OCI-LY1 (cell line): ENCODE results near the gene BAIAP2L2.

ENCODE experiments used
- CTCF ChIP-seq: fragments of 200-600 bp; sonication (generic), shearing (Covaris generic); IDR thresholded peaks from 2 replicates; pipeline ENCODE4 v1.5.1; 2017; ENCODE audit warnings: mild to moderate bottlenecking, antibody characterized with exemption, low read length, moderate library complexity, mixed read lengths
- EZH2 ChIP-seq: fragments of 200-600 bp; sonication (generic), shearing (Covaris generic); IDR thresholded peaks from 2 replicates; pipeline ENCODE4 v1.8.0; 2017; ENCODE audit warnings: borderline replicate concordance, mixed run types, mild to moderate bottlenecking, antibody characterized with exemption, low read length, moderate library complexity, mixed read lengths

GRCh38 chr22:38115423-38116205, 5.1 kb upstream of the BAIAP2L2 start:
- TF ChIP-seq CTCF (no peak), EZH2 (no peak)
